ENCODE measurements around the gene NRBF2. TPM values are rescaled to one million over a fixed set of nuclear protein-coding genes. Genes with fewer than 3 reads are reported as not detected.

NRBF2 gene
- total and polyA plus RNA-seq, 2 of the 4 experiments (the other 2 are of a cell fraction) = 19.9 to 20.6 TPM

DNA sequence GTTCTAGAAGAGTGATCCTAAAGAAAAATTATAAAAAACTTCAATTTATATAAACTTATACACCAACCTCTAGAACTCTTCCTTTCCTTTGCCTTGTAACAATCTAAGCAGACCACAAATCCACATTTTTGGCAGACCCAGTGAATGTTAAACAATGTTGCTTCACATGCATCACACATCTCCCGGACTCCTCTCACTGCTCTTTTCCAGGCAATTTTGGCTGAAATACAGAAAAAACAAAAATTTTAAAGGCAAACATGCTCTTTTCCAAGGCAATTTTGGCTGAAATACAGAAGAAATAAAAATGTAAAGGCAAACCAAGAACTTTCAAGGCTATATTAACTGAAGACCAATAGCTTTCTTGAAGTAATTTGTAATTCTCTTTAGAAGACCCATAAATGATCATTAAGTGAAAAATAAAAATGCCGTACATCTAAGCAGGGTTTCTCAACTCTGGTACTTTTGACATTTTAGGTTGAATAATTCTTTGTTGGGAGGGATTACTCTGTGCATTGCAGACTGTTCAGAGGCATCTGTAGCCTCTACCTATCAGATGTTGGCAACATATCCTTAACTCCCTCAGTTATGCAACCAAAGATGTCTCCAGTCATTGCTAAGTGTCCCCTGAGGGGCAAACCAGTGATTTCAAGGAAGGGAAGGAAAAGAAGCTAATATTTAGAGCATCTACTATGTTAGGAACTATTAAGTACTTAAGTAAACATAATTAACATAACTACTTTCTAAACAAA lies 64.4 kb downstream of the NRBF2 start:
- Histone ChIP-seq H3K27me3 (ENCODE audit: control insufficient read depth, insufficient read depth, low read length) (no peaks in the 10 kb centered on the region), H2AFZ (replicated peaks; ENCODE audit: low read length, poor library complexity) (no peak overlapping the region), H3K23ac (ENCODE audit: low read depth, low read length) (no peak overlapping the region), H3K36me3 (ENCODE audit: control insufficient read depth, insufficient read depth, low read length) (peaks cover 14% of the 10 kb centered on the region), H3K79me1 (ENCODE audit: low read depth in 1 of 2, low read length in 2 of 2) (peaks cover under 1 to 29% of the 10 kb centered on the region in 2 experiments; a peak in 3 of 4 replicates), H4K20me1 (ENCODE audit: insufficient read depth, low read length) (no peaks in the 10 kb centered on the region; the same call in 1 of the 2 replicates), H2BK120ac (ENCODE audit: low read depth, low read length) (no peak overlapping the region), H2AK9ac (replicated peaks; ENCODE audit: low read depth, low read length, poor library complexity) (no peak overlapping the region), H2BK20ac (ENCODE audit: low read depth, low read length) (no peak overlapping the region), H3K4ac (ENCODE audit: low read depth, low read length) (no peak overlapping the region), H2BK5ac (ENCODE audit: low read depth, low read length, poor library complexity, severe bottlenecking) (peak overlapping the region; percentile 31), H3K4me1 (ENCODE audit: control insufficient read depth, insufficient read depth, low read length) (peaks cover 7% of the 10 kb centered on the region), H3K4me2 (ENCODE audit: low read depth, low read length) (peak overlapping the region; percentile 42; the same call in 1 of the 2 replicates), H3K9ac (ENCODE audit: low read depth, low read length) (no peak overlapping the region), H3K56ac (ENCODE audit: extremely low read depth, insufficient read depth, low read length) (no peak overlapping the region), H3K9me1 (ENCODE audit: insufficient read depth, low read length) (0 out of 2 replicates have a peak, but pooled peaks cover 4% of the 10 kb centered on the region), H4K5ac (ENCODE audit: low read depth, low read length) (peak overlapping the region; percentile 26; the same call in 1 of the 2 replicates), H3K4me3 (ENCODE audit: insufficient read depth, low read depth, low read length) (no peak overlapping the region), H2BK15ac (ENCODE audit: low read depth, low read length) (no peak overlapping the region), H3K18ac (ENCODE audit: low read depth, low read length) (peak overlapping the region; percentile 27; the same call in 1 of the 2 replicates), H3K9me3 (ENCODE audit: control insufficient read depth, insufficient read depth, low read length) (no peaks in the 10 kb centered on the region), H2AK5ac (ENCODE audit: low read depth, low read length) (no peak overlapping the region), H3K14ac (replicated peaks; ENCODE audit: low read depth, low read length) (no peak overlapping the region), H4K91ac (ENCODE audit: insufficient read depth, low read depth, low read length) (no peak overlapping the region), H3K27ac (ENCODE audit: insufficient read depth, low read length) (peak overlapping the region; percentile 66; the same call in 1 of the 2 replicates), H4K8ac (ENCODE audit: low read depth in 2 of 2, low read length in 2 of 2) (no peak overlapping the region)
- no TSS peak for BruUV-seq (replicated peaks)
- peak; percentile 96 for ATAC-seq (ENCODE audit: low read depth)
- in situ Hi-C loops (cut with MboI; ENCODE audit: low sequenced_read_pairs) = no loop called here
- TF ChIP-seq CEBPB (IDR thresholded peaks at IDR 0.05; ENCODE audit: low read depth, low read length) (peak; percentile 88), MXI1 (IDR thresholded peaks at IDR 0.05; ENCODE audit: borderline replicate concordance, low read depth, low read length) (no peak), RFX5 (IDR thresholded peaks at IDR 0.05; ENCODE audit: low read depth, low read length) (no peak)
- WGBS, 2 experiments (ENCODE audit: extremely low coverage in 2 of 2, insufficient read length in 1 of 2) = no CpG with 5 or more reads among the region's 2 CpGs
- CTCF ChIA-PET = no interaction called here
- DNase-seq = peak; percentile 93
- intact Hi-C loops (cut with micrococcal nuclease) = no loop called here
- dilution Hi-C loops (cut with HindIII; ENCODE audit: low sequenced_read_pairs, unreplicated experiment) = no loop called here
- POLR2A ChIA-PET (ENCODE audit: unreplicated experiment) = no interaction called here

Measured in IMR-90 (cell line).